ELR (cell line): Measurements from ENCODE around the gene FMNL2.

Experiments
- DNase-seq: peaks from one replicate; pipeline ENCODE4 v3.0.0-alpha.2; 2015; ENCODE audit warnings: low read depth

Gene FMNL2

DNA sequence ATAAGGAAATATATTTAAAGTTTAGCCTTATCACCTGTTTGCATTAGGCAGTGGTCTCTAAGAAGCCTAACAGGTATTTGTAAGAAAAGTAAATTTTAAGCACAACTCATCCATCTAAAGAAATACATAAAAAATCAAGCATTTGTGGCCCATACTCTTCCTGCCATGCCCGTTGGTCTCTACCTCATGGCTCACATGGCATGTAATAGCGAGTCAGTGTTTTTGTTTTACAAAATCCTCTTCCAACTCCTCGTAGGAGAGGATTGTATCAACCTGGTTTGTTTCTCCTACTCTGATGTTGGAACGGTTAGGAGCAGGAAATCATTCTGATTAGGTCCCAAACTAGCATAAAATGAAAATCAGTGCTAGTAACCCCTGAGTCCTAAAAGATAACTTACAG is 91.8 kb downstream of the FMNL2 start:
- peak; percentile 67 for DNase-seq

DNA sequence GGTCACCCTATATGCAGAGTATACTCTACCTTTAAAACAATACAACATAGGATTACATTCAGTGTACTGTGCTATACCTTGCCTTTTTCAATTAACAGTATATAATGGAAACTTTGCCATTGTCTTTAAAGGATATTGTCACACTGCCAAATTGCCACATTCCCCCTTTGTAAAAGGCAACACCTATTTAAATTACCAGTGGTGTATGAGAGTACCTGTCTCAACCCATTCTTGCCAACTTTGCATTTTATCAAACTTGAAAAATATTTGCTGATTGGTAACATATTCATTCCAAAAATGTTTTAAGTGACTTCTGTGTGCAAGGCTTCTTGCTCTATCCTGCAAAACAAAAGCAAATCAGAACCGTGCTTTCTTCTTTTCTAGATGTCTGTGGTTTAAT is 92.9 kb downstream of the FMNL2 start:
- DNase-seq: no peak

GRCh38 chr2:152428800-152429582 is 94.0 kb downstream of the FMNL2 start:
- DNase-seq: no peak

DNA sequence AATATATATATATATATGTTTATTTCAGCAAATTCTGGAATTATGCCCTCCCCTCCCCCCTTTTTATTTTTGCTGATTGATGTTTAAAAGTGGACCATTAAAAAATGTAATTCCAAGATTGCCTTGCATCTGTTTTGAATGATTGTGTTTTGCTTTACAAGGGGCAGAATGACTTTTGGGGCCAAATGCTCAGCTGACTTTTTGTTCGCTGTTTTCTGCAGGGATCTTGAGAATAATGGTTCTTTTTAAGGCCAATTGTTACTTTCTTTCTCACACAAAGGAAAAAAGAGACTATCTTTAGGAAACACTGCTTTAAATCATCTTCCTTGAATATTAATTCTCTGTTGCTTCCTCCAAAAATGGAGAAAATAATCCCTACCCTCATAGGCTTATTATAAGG is 95.9 kb downstream of the FMNL2 start:
- DNase-seq: no peak

DNA sequence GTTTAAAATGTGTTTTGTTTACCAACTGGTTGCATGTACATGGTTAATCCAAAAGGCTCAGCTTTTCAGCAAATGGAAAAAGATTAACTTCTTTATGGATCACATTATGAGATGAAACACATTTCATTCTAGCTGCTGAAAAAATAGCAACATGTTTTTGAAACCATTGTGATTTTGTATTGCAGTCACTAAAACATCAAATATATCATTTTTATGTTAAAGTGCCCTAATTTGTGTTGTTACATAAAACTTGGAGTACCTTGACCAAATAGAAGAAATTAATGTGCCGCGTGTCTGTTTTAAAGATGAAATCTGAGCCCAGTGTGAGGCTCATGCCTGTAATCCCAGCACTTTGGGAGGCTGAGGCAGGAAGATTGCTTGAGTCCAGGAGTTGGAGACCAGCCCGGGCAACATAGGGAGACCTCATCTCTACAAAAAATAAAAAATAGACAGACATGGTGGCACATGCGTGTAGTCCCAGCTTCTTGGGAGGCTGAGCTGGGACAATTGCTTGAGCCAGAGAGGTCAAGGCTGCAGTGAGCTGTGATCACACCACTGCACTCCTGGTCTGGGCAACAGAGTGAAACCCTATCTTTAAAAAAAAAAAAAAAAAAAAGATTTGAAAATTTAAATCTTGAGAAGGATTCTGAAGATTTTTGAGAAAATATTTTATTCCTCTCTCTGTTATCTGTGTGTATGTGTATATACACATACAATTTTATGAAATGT is 96.6 kb downstream of the FMNL2 start:
- DNase-seq: no peak

DNA sequence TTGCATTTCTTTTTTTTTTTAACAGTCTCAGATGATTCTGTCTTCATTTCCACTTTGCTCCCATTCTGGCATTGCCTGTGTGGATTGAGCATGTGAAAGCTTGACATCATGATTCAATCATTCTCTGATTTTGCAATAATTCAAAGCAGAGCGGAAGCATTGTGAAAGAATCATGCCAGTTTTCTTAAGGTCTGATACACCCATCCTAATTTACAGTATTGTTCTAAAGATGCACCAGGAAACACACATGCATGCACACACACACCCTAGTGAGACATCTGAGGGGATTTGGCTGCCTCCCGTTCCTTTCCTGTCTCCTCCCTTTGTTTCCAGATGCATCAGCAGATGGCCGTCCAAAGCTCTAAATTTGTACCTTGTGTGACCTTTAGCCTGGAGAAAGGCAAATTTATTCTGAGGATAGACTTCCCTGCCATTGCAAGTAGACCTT is 97.3 kb downstream of the FMNL2 start:
- peak; percentile 82 for DNase-seq

GRCh38 chr2:152432765-152433164 is 97.8 kb downstream of the FMNL2 start:
- no peak for DNase-seq

DNA sequence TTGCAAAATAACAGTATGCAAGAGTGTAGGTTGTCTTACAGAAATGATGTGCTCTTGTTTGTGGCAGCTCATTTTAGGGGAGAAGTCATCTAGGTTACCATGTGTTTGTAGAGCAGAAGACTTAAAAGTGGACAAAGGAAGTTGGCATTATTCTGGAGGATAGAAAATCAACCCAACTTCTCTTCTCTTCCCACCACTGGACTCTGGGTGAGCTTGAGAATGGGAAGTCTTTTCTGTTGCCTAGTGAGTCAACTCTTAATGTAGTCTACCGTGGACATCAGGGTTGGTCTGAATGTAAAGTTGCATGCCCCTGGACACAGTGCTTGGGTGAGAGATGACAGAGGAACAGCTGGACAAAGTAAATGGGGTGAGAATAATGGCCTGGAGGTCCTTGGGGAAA is 98.3 kb downstream of the FMNL2 start:
- no peak for DNase-seq

- no peak for DNase-seq
These were observed 98.8 kb downstream of the FMNL2 start for GRCh38 chr2:152433791-152434190.

DNA sequence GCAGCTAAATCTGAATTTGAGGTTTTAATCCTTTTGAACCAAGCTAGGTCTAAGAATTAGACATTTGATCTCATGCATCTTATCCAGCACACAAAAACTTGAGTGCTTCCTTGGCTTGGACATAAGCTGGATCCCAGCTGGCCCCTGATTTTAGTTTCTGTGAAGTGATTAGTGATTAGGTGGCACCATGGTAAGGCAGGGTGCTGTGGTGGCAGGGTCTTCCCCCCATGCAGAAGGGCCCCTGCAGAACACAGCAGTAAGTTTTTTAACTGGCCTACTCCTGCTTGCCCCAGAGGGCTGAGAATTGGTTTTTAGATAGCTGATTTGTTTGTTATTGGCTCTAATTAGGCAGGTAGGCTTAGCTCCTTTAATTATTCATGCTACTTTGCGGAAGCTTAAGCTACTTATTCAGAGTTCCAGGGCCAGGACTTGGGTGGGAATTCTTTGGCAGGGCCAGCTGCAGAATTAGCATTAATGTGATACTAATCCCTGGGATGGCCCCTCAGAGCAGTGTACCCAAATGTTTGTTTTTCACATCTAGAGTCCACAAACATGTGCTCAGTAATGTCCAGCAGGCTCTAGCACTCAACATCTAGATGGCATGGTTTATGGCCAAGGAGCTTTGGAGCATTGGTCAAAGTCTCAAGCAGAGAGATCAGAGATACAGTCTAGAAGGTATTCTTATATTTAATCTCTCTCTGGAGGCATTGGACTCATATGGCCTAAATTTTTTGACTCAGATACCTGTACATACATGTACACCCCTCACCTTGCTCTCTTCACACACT is 99.6 kb downstream of the FMNL2 start:
- DNase-seq: no peak

- DNase-seq: no peak
These were observed 101.2 kb downstream of the FMNL2 start for GRCh38 chr2:152436148-152436547.

DNA sequence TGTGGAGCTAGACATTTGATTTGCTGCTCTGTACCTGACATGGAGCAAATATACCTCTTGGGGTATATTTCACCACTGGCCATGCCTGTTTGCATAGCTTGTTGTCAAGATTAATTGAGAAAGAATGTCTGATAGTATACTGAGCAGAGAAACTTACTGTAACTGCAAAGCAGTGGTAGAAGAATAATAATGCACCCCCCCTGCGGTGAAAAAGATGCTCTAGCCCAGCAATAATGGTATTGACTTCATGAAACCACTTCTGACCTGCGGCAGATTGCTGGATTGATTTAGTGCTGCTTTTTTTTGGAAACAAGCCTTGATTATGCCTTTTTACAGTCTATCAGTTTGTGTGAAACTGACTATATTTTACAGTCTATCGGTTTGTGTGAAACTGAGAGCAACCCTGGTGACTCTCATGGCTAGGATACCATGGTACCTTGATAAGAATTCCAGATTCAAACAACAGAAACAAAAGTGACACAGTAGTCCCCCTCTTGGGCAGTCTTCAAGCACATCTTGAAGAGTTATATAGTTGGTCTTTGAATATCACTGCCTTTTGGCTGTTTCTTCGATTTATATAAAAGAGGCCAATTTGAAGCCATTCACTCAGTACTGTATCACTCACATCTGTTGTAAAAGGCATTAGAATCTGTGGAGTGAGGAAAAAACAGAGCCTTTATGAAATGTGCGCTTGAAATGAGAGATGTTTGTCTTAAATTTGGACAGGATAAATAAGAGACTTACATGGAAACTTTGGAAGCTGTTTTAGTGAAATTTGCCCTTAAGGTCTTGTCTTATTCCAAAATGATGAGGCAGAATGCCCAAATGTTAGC is 102.5 kb downstream of the FMNL2 start:
- DNase-seq: no peak

GRCh38 chr2:152440049-152440448 is 105.1 kb downstream of the FMNL2 start:
- no peak for DNase-seq

- DNase-seq: no peak
These were observed 105.5 kb downstream of the FMNL2 start for GRCh38 chr2:152440460-152440859.

DNA sequence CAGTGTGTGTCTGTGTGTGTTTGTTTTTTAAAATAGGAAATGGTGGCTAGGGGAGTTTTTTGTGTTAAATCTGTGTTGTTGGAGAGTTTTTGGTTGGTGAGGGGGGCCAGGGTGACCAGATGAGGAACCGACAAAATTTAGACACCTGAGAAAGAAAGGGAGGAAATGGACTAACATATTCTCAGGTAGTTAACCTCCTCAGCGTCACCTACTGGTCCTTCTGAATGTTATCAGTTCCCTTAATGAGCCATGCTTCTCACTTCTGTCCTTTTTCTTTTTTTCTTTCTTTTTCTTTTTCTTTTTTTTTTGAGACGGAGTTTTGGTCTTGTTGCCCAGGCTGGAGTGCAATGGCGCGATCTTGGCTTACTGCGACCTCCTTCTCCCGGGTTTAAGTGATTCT is 107.0 kb downstream of the FMNL2 start:
- DNase-seq: no peak

DNA sequence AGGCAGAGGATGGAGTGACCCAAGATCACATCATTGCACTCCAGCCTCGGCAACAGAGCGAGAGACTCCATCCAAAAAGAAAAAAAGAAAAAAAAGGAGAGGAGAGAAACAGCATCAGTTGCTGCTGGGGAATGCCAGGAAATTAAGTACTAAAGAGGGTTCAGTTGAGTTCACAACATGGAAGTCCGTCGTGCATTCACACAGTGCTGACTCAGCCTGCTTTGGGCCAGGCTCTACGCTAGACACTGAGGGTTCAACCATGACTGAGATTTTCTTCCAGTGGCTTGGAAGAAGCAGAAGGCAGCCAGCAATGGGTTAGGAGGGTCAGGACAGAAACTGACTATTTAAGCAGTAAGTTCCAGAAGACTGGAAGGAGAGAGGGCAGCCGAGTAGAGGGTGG is 108.8 kb downstream of the FMNL2 start:
- no peak for DNase-seq

DNA sequence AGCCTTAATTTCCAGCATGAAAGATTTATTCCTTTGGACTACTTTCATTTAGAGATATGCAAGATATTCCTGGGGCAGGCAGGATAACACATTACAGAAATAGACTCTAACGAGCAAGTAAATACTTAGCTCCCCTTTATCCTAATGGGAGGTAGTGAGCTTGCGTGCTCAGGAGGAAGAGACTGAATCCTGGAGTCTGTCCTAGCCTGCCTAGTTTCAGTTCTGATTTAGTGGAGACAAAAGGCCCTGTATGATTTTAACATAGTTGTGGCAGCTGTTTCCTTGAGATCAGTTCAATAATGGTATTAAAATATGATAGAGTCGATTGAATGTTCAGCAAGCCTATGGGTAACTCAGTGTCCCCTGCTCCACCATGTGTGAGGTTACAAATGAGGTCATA is 109.5 kb downstream of the FMNL2 start:
- DNase-seq: no peak

GRCh38 chr2:152445375-152445774 is 110.4 kb downstream of the FMNL2 start:
- DNase-seq: no peak

GRCh38 chr2:152445791-152446201 is 110.8 kb downstream of the FMNL2 start:
- DNase-seq: peak; percentile 90

GRCh38 chr2:152446213-152446612 is 111.2 kb downstream of the FMNL2 start:
- no peak for DNase-seq

- no peak for DNase-seq
These were observed 112.9 kb downstream of the FMNL2 start for GRCh38 chr2:152447897-152448296.

GRCh38 chr2:152448606-152449005 is 113.6 kb downstream of the FMNL2 start:
- DNase-seq: no peak
